Measurements from ENCODE around the gene XIRP1.
"Not testable (repeated sequence)": the region's sequence is repeated elsewhere in the genome, so short reads cannot be mapped to it uniquely, and the experiment has no call there.

The XIRP1 gene

DNA sequence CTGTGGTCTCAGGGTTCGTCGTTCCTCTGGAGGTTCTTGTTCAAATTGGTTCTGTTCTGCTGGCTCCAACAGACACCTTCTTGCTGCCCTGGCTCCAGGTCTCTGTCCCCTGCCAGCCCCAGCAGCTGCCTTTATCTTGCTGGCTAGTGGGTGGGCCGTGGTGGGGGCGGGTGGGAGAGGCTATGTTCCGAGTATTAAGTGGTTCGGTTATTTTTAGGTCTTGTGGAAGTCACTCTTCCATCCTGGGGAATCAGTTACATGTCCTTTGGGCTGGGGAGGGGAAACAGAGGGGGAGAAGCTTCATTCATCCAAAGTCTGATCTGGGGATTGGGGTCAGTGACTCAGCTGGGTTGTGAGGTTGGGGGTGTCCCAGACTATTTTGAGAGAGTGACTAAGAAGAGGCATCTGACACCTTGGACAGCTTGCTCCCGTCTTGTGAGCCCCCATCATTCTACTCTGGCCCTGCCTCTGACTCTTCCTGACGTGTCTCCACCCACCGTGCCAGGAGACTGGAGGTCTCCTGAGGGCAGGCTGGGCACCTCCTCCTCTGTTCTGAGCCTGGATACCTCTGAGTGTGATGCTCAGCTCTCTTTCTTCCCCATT lies at the start of gene XIRP1:
Gene XIRP1, minus strand, starts transcription at position 106 of the 603 bp plus-strand sequence. CDS start 3,150 bp downstream, outside the sequence.
- no peak for DNase-seq (ENCODE audit: low spot score)

GRCh38 chr3:39241561-39241960 lies 49.2 kb upstream of the XIRP1 start:
- no peak for DNase-seq (ENCODE audit: low spot score)

DNA sequence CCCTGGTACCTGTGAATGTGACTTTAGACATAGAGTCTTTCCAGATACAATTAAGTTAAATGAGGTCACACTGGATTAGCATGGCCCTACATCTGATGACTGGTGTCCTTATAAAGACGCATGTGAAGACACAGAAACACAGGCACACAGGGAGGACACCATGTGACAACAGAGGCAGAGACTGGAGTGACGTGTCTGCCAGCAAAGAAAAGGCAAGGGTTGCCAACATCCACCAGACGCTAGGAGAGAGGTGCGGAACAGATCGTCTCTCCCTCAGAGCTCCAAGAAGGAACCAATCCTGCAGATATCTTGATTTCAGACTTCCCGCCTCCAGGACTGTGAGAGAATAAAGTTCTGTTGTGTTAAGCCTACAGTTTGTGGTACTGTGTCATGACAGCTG lies 44.6 kb upstream of the XIRP1 start:
- DNase-seq (ENCODE audit: low spot score): no peak

DNA sequence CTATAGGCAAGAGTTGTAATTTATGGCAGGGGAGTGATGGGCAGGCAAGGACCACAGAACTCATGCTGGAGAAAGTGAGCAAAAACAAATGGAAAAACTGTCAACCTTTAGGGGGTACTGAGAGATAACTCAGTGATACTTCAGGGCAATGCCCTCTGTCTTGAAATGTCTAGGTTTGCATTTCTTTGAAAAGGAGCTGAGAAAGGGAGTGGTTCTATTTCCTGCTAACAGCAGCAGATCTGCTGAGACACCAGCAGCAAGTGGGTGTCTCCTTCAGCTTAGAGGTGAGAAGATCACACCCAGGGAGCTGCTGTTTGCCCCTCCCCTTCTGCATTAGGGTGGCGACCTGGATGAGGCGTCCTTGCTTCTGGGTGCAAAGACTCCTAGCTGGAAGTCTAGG lies 42.3 kb upstream of the XIRP1 start:
- no peak for DNase-seq (ENCODE audit: low spot score)

GRCh38 chr3:39232859-39233258 lies 40.5 kb upstream of the XIRP1 start:
- DNase-seq (ENCODE audit: low spot score): no peak

DNA sequence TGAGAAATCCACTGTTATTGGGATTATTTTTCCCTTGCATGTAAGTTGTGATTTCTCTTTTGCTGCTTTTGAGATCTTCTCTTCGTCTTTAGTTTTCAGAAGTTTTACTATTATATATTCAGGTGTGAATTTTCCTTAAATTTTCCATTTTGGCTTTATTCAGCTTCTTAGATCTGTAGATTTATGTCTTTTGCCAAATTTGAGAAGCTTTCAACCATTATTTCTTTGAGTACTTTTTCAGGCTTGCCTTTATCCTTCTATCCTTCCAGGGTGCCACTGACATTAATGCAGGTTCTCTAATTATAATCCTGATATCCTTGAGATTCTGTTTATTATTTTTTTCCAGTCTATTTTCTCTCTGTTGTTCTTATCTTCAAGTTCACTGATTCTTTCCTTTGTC lies 38.1 kb upstream of the XIRP1 start:
- no peak for DNase-seq (ENCODE audit: low spot score)

- DNase-seq (ENCODE audit: low spot score): no peak
Measured at GRCh38 chr3:39228496-39228895, 36.1 kb upstream of the XIRP1 start.

DNA sequence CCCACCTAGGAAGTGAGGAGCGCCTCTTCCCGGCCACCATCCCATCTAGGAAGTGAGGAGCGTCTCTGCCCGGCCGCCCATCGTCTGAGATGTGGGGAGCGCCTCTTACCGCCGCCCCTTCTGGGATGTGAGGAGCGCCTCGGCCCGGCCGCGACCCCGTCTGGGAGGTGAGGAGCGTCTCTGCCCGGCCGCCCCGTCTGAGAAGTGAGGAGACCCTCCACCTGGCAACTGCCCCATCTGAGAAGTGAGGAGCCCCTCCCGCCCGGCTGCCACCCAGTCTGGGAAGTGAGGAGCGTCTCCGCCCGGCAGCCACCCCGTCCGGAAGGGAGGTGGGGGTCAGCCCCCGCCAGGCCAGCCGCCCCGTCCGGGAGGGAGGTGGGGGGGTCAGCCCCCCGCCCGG lies 35.2 kb upstream of the XIRP1 start:
- not testable (repeated sequence) for DNase-seq (ENCODE audit: low spot score)

- DNase-seq (ENCODE audit: low spot score): no peak
Measured at GRCh38 chr3:39226106-39226741, 33.8 kb upstream of the XIRP1 start.

DNA sequence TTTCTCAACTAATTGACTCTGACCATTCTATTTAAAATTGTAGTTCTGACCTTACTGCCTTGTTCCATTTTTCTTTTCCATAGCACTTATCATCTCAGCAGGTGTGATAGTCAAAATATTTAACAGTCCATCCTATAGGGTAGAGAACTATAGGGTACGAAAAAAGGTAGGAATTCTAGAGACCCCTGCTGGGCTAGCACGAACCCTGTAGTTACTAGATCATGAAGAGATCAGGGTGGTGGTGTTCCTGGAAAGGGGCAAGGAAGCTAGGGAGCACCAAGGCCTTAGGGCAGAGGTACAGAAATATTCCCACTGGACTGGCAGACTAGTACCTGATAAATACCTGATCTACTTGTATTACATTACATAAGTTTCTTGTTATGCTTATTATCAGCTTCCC lies 31.9 kb upstream of the XIRP1 start:
- no peak for DNase-seq (ENCODE audit: low spot score)

GRCh38 chr3:39222939-39223338 lies 30.5 kb upstream of the XIRP1 start:
- DNase-seq (ENCODE audit: low spot score): no peak

GRCh38 chr3:39222462-39222861 lies 30.1 kb upstream of the XIRP1 start:
- no peak for DNase-seq (ENCODE audit: low spot score)

DNA sequence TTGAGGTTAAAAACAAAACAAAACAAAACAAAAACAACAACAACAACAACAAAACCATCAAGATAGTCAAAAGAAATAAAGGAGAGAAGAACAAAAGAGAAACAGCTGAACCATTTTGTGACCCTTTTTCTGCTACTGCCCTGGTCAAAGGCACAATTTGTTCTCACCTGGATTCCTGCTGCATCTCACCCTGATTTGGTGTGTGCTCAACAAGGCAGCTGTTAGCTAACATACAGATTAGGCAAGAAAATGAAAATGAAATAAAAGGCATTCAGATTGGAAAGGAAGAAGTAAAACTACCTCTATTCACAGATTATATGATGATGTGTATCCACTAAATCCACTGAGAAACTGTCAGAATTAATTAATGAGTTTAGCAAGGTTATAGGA lies 28.7 kb upstream of the XIRP1 start:
- DNase-seq (ENCODE audit: low spot score): no peak

DNA sequence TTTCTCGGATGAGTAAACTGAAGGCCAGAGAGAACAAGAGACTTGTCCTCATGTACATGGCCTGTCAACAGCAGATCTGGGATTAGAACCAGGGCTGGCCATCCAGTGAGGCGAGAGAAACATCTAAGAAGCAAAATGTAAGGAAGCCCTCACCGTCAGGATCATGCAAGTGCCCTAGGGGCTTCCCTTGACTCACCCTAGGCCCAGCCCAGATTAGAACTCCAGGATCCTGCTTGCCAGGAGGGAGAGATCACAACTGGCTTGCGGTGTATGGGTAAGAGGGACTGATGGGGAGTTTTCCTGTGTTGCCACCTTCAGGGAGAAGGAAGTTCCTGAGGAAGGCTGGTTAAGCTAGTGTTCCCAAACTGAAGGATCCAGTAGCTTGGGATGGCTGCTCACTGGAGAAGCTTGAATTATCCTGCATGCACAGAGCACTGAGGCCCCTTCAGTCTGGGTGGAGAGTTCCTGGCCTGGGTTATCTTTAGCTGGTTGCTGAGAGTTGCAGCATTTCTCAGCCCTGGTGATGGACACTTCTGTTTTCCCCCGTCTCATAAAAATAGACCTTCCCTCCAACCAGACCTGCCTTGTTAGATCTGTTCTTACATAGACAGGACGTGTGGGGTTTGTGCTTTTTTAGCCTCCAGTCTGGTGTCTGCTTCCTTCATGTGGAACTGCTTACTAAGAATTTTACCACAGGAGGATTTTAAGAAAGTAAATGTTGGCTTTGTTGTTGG lies 28.2 kb upstream of the XIRP1 start:
- no peak for DNase-seq (ENCODE audit: low spot score)

DNA sequence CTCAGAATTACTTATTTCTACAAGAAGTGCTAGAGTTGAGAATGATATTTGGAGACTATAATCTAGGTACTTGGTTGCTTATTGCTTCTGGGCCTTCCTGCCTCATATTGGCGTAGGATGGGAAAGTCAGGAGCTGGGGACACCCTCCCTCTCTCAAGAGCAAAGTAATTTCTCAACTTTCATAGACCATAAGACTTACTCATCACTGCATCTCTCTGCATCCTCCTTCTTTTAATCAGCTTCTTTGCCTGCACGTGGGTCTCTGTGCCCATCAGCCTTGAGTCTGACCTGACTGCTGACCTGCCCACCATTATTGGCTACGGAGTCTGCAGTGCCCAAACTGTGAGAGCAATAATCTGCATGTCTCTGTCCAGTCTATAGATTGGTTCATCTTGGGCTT lies 27.3 kb upstream of the XIRP1 start:
- DNase-seq (ENCODE audit: low spot score): no peak

DNA sequence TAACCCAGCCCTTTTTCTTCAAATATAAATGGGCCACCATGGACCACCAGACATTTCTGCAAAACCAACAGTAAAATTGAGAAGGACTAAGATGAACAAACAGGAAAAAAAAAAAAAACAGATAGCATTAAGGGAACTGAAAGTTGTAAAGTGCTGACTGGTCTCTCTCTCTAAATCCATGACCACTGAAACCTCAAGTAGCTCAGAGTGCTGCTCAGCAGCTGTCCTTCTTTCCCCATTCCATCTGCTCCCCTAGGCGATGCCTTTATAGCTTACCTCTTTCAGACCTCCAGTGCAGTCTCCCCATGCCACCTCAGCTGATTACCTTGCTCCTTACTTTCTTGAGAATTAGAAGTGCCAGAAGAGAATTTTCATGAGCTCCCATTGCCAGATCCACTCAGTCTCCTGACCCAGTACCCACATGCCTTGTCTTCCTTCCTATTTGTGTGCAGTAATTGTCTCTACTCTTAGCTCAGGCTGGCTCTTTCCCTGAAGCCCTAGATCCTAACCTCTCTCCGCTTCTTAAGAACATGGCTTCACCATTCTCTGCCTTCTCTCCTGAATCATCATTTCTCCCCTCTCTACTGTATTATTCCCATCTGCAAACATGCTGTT lies 23.9 kb upstream of the XIRP1 start:
- no peak for DNase-seq (ENCODE audit: low spot score)

DNA sequence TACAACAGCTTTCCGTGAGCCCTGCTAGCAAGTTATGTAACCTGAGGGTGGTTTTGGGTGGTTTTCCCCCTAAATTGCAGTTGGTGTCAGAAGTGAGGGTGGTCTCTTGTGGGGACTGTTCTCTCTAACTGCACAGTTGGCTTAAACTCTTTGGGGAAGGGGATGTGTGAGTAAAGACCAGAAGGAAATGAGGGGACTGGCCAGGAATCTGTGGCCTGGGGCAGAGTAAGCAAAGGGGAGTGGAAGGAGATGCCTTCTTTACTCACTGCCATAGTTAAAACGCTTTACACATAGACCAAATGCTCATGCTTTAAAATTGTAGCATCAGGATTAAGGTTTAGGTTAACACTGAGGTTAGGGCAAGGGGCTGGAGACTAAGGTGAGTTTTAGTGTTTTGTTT lies 21.2 kb upstream of the XIRP1 start:
- DNase-seq (ENCODE audit: low spot score): no peak

- no peak for DNase-seq (ENCODE audit: low spot score)
Measured at GRCh38 chr3:39212665-39213064, 20.3 kb upstream of the XIRP1 start.

- no peak for DNase-seq (ENCODE audit: low spot score)
Measured at GRCh38 chr3:39211332-39212130, 19.1 kb upstream of the XIRP1 start.

DNA sequence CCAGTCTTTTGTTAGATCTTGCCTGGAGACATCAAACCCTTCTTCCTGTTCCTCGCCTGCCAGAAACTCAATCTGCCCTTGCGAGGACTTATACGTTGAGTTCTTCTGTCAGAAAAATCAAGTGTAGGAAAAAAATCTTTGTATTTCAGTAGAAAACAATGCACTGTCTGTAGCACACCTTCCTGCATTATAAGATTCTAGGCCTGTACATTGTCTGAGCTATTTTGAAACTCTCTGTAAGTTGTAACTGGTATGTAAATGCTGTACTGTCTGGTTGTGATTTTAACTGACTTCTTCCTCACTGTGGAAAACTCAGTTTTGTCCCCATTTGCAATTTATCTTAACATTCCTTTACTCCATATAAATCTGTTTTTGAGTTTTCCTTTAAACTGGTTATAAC lies 17.7 kb upstream of the XIRP1 start:
- DNase-seq (ENCODE audit: low spot score): no peak

DNA sequence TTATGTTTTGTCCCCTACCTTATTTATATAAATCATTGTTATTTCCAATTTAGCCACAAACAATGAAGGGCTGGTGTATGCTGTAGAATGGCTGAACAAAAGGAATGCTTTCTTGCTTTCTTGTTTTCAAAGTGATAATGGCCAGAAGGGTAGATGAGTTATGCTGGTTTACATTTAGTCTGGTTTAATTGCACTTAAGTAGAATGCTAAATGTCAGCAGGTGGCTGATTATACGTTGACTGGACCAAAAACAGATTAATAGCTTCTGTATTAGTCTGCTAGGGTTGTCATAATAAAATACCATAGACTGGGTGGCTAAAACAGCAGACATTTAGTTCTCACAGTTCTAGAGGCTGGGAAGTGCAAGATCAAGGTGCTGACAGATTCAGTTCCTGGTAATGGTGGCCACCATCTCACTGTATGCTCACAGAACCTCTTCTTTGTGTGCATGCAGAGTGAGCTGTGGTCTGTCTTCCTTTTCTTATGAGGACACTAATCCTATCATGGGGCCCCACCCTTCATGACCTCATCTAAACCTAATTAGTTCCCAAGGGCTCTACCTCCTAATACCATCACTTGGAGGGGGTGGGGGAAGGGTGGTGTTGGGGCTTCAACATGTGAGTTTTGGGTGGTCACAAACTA lies 17.1 kb upstream of the XIRP1 start:
- DNase-seq (ENCODE audit: low spot score): no peak
